GM19025 (cell line): Measurements from ENCODE around the gene CTSZ.
A peak's percentile ranks its signal among the peaks of the same experiment; 100 is the strongest.

ENCODE experiments used
- ATAC-seq: cut with Tn5 transposase; IDR thresholded peaks from one replicate; pipeline ENCODE4 v1.9.1; 2021; ENCODE audit warnings: mild to moderate bottlenecking, low read depth, moderate library complexity; ENCODE audit not compliant: unreplicated experiment

The CTSZ gene

GRCh38 chr20:59032023-59032712 lies 25.1 kb upstream of the CTSZ start, which contains the start of gene ATP5F1E:
TSS of gene ATP5F1E (minus strand) at chr20:59032335. CDS start at chr20:59032251, 84 bp downstream.
- ATAC-seq: peak; percentile 95

- ATAC-seq: no peak
These were observed 24.5 kb upstream of the CTSZ start for GRCh38 chr20:59031564-59032022.

DNA sequence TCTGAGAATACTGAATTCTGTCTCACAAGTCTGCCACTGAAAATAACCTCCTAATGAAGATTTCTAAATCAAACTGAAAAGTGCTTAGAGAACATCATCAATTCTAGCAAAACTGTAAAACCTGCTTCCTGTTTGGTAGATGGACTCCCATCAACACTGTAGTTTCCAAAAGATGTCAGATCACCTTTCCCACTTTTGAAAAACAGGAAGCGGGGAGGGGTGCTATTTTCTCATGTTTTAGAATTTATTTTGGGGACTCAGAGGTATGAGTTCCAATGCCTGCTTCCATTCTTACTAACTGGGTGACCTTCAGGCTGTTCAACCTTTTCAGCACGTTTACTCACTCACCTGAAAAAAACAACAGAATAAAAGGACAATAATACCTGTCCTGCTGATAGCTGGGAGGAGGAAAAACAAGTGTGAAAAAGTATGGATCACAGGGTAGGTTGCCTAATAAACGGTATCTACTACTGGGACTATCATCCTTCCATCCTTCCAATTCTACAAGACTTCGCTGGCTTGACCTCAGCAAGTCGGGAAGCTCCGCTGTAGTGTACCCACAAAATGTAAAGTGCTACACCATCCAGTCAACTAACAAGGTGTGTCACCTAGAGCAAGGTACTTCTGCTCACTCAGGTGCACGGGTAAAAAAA lies 24.0 kb upstream of the CTSZ start:
- no peak for ATAC-seq

DNA sequence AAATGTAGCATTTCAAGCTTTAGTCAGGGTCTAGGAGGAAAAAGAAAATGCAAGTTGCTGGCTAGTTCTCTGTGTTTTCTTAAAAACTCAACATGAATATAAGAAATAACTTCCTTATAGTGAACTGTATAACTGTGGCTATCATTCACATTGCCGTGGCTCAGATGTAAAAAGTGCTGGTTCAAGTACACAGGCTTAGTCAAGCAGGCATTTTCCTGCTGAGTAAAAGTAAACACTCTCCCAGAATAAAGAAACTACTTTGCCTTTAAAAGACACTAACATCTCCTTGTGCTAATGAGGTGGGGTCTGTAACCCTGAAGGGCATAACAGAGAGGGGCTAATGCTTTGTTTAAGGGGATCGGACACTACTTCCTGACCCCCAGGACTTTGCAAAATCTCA lies 21.8 kb upstream of the CTSZ start:
- ATAC-seq: no peak

DNA sequence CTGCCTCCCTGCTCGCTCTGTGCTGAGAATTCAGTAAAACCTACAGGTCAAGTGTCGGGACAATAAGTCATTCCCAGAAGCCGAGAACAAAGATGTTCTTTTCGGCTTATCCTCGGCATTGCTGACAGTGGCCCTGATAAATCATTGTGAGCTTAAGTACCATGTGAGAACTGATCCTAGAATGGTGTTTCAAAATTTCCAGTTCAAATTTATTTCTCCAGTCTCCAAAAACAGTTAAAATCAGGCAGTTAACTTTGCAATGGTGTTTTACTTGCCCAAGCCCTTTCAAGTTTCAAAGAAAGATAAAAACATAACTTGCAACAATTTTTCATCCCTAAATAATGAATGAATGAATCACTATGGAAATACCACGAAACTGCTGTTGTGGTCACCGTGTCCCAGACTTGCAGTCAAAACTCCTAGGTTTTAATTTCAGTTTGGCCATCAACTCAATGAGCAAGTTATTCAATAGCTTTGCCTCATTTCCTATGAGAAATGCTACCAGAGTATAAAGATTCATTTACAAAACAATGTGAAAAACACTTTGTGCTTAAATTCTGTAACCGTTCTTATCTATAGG lies 20.8 kb upstream of the CTSZ start:
- ATAC-seq: no peak

DNA sequence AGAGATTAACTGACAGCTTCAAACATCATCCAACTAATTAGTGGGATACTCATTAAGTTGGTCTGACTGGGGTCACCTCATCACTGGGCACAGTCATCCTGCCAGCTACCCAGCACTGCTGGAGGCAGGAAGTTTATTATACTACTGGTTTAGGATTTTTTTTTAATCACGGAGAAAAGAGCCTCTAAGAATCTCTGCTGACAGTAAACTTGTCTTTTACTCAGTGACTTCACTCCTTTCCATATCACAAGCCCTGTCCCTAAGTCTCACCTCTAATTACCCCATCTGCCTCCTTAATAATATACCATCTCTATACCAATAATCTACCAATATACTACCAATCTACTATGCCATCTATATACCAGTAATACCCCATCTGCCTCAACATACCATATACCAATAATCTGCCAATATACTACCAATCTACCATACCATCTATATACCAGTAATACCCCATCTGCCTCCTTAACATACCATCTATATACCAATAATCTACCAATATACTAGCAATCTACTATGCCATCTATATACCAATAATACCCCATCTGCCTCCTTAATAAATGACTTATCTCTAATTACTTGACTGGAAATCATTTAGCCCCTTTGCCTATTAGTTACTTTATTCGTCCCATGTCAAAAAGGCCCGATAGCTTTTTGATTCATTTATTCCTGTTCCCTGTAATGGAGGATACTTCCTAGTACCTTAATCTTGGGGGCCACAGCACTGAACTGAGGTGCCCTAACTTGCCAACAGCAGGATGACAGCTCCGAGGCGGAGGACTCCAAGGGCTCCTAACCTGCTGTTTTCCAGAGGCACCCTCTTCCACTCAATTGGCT lies 20.1 kb upstream of the CTSZ start:
- no peak for ATAC-seq

GRCh38 chr20:59025511-59025910 lies 18.5 kb upstream of the CTSZ start:
- no peak for ATAC-seq

- no peak for ATAC-seq
These were observed 18.0 kb upstream of the CTSZ start for GRCh38 chr20:59025086-59025485.

DNA sequence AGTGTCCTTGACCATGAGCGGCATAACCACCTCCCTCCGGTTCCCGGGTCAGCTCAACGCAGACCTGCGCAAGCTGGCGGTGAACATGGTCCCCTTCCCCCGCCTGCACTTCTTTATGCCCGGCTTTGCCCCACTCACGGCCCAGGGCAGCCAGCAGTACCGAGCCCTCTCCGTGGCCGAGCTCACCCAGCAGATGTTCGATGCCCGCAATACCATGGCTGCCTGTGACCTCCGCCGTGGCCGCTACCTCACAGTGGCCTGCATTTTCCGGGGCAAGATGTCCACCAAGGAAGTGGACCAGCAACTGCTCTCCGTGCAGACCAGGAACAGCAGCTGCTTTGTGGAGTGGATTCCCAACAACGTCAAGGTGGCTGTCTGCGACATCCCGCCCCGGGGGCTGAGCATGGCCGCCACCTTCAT lies 17.1 kb upstream of the CTSZ start:
- no peak for ATAC-seq

DNA sequence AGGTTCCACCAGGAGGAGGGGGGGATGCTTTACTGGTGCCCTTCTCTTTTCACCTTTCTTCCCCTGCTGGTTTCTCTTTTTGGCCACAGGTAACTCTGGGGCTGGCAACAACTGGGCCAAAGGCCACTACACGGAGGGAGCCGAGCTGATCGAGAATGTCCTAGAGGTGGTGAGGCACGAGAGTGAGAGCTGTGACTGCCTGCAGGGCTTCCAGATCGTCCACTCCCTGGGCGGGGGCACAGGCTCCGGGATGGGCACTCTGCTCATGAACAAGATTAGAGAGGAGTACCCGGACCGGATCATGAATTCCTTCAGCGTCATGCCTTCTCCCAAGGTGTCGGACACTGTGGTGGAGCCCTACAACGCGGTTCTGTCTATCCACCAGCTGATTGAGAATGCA lies 16.6 kb upstream of the CTSZ start:
- no peak for ATAC-seq

DNA sequence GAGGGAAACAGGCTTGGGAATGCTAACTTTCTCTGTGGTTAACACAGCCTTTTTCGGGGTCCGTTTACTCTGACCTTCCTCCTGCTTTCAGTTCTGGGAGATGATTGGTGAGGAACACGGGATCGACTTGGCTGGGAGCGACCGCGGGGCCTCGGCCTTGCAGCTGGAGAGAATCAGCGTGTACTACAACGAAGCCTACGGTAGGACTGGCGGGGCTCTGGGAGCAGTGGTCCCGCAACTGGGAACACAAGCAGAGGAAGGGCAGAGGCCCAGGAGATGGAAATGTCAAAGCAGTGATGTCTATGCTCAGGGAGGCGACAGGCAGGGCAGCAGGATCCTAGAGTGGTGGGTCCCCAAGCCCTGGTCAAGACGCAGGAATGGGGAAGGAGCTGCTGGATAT lies 15.7 kb upstream of the CTSZ start:
- ATAC-seq: no peak

DNA sequence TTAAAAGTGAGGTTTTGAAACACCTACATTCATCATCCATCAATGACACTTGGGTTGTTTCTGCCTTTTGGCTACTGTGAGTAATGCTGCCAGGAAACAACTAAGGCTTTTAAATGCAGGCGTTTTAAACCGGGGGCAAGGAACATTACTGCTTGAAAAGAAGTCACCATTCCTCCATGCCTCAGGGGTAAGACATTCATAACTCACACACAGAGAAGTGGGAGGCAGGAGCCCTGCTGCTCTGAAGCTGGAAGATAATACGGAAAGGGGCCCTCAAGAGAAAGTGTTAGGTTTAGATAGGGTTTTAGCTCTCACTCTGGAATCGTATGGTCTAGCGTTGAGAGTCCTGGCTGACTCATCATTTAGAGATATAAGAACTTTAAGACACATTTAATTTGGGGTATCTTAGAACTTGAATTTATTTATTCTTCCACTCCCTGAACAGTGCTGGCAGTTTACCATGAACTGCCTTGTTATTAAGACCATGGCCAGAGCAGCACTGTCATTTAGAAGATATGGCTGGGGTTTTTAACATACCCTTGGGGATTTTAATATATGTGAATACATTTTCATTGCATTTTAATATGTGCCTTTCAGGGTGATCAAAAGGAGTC lies 14.0 kb upstream of the CTSZ start:
- no peak for ATAC-seq

DNA sequence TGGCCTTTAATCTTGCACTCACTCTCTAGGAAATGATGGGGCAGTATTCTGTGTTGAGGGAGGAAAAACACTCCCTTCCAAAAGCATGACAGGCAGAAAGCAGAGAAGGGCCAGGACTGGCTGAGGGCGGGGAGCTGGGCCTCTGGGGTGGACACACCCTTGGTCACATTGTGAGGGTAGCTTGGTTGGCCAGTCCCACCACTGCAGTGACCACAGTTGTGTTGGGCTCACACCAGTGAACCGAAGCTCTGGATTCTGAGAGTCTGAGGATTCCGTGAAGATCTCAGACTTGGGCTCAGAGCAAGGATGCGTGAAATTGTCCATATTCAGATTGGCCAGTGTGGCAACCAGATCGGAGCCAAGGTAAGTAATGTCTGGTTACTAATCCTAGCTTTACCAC lies 12.2 kb upstream of the CTSZ start, which contains the start of gene TUBB1:
Gene TUBB1, plus strand, starts transcription at position 213 of the 400 bp plus-strand sequence. Its CDS starts 94 bp downstream, at position 307.
- no peak for ATAC-seq

- no peak for ATAC-seq
These were observed 11.8 kb upstream of the CTSZ start for GRCh38 chr20:59018817-59019216.

DNA sequence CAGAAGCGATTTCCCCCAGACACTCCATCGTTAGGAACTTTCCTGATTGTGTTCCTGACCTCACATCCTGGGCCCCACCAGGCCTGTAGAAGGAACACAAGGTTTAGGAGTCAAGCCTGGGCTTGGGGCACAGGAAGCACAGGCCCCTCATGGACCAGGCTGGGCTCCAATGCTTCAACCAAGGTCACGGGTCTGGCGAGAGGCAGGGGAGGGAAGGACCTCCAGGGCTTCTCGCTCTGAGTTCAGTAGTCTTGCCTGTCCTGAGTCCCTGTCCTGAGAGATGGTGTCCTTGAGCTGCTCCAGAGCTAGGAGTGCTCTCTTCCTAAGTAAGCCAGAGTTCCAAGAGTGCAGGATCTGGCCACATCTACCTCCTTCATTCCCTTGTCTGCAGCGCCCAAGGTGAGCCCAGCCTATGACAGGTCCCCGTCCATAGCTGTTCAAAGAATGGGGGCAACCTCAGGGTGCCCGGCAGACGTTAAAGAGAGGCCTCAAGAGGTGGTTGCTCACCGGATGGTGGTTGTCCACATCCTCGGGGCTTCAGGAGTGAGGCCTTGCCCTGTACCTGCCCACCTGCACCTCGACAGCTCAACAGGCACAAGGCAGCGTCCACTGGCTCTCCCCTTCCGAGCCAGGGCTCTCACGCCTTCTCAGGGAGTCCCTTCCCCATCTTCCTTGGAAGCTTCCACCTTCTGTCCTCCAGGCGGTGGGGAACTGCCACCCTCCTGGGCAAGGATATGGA lies 10.6 kb upstream of the CTSZ start:
- no peak for ATAC-seq

DNA sequence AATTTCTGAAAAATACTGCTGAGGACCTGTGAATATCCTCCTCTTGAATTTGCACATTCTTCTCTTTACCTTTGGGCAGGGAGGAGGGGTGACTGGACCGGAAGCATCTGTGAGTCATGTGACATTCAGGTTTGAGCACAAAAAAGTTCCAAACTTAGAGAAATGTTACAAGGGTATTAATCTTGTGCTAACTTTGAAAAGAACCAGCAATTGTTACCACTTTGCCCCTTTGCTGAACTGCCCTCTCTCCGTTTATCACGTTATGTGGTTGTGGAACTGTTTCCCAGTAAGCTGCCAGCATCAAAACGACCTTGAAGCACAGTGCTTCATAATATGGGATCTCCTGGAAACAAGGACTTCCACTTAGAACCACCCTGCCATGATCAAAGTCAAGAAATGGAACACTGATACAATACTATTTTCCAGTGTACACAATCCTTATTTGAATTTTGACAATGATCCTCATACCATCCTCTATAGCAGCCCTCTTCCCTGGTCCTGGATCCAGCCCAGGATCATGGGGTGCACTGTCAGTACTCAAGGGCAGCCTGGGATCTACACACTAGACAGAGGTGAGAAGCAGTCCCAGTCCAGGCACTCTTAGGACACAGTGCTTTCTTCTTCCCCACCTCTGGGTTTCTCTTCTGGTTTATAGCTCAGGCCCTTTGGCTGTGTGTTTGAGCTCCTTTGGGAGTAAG lies 9.9 kb upstream of the CTSZ start:
- no peak for ATAC-seq

- no peak for ATAC-seq
These were observed 9.0 kb upstream of the CTSZ start for GRCh38 chr20:59015812-59016711.

DNA sequence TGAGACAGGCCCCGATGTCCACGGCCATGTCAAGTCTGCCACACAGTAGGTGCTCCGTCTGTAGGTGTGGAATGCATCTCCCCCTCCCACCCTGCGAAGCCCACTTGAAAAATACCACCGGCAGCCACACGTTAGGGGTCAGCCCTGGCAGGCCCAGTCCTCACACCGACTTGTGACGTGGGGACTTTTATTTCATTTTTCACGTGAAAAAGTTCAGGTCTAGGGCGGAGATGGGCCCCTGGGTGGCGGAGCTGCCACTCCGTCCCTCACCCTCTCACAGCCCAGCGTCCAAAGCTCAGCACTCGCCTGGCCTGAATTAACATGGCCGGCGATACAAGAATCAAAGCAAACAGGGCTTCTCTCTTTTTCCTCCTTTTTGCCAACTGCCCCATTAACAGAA lies 8.4 kb upstream of the CTSZ start:
- ATAC-seq: no peak
